BJ (cell line): ENCODE results near the gene USP48. TPM values are rescaled to one million over a fixed set of nuclear protein-coding genes. Genes with fewer than 3 reads are reported as not detected.

Source experiments
- CTCF ChIA-PET: fragments of 350-600 bp; formaldehyde crosslinking; extraction: SDS; loops from one replicate; lab custom pipeline; 2021; ENCODE audit warnings: antibody characterized with exemption, inconsistent platforms; lab: Yijun Ruan, JAX
- POLR2A ChIA-PET: fragments of 300-600 bp; sonication (Branson Sonifier 250); formaldehyde crosslinking; extraction: SDS; loops from one replicate; lab custom pipeline; 2021; ENCODE audit warnings: antibody characterized with exemption; lab: Charles Lee
- DNase-seq: peaks from one replicate; pipeline ENCODE4 v3.0.0-alpha.2; 2011; ENCODE audit warnings: low read depth
- H3K27me3 ChIP-seq: 2 replicates; pipeline ENCODE4 v1.6.0; 2011; ENCODE audit warnings: low read length; ENCODE audit not compliant: control insufficient read depth, insufficient read depth
- H3K36me3 ChIP-seq: 2 replicates; pipeline ENCODE4 v1.5.1; 2011; ENCODE audit warnings: low read length; ENCODE audit not compliant: control insufficient read depth, insufficient read depth
- H3K4me3 ChIP-seq: 2 replicates; pipeline ENCODE4 v1.5.1; 2011; ENCODE audit warnings: low read depth, mild to moderate bottlenecking, control low read depth, low read length
- polyA plus RNA-seq: library from polyadenylated mRNA; depleted of rRNA; stranded (reverse); fragments of >200 nt; gene quantifications from 2 replicates; pipeline ENCODE4 v1.2.3, GENCODE V29; 2011
- TF ChIP-seq, protein P1 (sequence below): IDR thresholded peaks from 2 replicates; pipeline ENCODE4 v1.5.1; 2011; ENCODE audit warnings: low read depth, mild to moderate bottlenecking, control low read depth, inconsistent platforms, low read length, moderate library complexity; ENCODE audit not compliant: insufficient read depth

The USP48 gene
- polyA plus RNA-seq, 1 experiment: 10.8 TPM

DNA sequence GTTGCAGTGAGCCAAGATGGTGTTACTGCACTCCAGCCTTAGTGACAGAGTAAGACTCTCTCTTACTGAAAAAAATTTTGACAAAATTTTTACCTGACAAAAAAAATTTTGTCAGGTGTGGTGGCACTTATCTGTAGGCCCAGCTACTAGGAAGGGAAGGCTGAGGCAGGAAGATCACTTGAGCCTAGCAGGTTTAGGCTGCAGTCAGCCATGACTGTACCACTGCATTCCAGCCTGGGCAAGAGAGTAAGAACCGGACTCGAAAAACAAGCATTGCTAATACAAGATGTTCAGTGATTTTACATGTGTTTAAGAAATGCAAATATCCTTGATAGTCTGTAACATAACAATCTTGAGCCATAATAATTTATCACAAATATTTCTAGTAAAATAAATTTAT, 46.9 kb downstream of the USP48 start:
- POLR2A ChIA-PET: no interaction called here
- TF ChIP-seq, protein P1, sequence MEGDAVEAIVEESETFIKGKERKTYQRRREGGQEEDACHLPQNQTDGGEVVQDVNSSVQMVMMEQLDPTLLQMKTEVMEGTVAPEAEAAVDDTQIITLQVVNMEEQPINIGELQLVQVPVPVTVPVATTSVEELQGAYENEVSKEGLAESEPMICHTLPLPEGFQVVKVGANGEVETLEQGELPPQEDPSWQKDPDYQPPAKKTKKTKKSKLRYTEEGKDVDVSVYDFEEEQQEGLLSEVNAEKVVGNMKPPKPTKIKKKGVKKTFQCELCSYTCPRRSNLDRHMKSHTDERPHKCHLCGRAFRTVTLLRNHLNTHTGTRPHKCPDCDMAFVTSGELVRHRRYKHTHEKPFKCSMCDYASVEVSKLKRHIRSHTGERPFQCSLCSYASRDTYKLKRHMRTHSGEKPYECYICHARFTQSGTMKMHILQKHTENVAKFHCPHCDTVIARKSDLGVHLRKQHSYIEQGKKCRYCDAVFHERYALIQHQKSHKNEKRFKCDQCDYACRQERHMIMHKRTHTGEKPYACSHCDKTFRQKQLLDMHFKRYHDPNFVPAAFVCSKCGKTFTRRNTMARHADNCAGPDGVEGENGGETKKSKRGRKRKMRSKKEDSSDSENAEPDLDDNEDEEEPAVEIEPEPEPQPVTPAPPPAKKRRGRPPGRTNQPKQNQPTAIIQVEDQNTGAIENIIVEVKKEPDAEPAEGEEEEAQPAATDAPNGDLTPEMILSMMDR: no peak
- DNase-seq: no peak
- Histone ChIP-seq H3K27me3 (no peaks in the 10 kb centered on the region), H3K4me3 (no peak overlapping the region), H3K36me3 (peaks cover 3% of the 10 kb centered on the region)
- CTCF ChIA-PET: no interaction called here

GRCh38 chr1:21734526-21734925, 48.4 kb downstream of the USP48 start:
- ChIA-PET POLR2A (no interaction called here), CTCF (interaction anchor here (0.6 to 1.0 kb wide), 3 partner anchors 20 to 1339 kb away, joined by 3 read pairs; no protein-coding TSS in a partner anchor)

GRCh38 chr1:21732664-21733063, 50.3 kb downstream of the USP48 start:
- DNase-seq: no peak
- Histone ChIP-seq H3K27me3 (no peaks in the 10 kb centered on the region), H3K36me3 (peaks cover 3% of the 10 kb centered on the region), H3K4me3 (no peak overlapping the region)
- POLR2A ChIA-PET: no interaction called here
- TF ChIP-seq, protein P1: no peak
- CTCF ChIA-PET: no interaction called here

More at GRCh38 chr1:21734526-21734925, 48.4 kb downstream of the USP48 start:
- TF ChIP-seq, protein P1: no peak
- Histone ChIP-seq H3K27me3 (no peaks in the 10 kb centered on the region), H3K36me3 (peaks cover 3% of the 10 kb centered on the region), H3K4me3 (no peak overlapping the region)
- DNase-seq: no peak

GRCh38 chr1:21725748-21726392, 57.1 kb downstream of the USP48 start:
- Histone ChIP-seq H3K27me3 (no peaks in the 10 kb centered on the region), H3K4me3 (no peak overlapping the region), H3K36me3 (peaks cover under 1% of the 10 kb centered on the region)
- CTCF ChIA-PET: interaction anchor here (1.3 kb wide), 2 partner anchors 11 to 20 kb away, joined by 3 read pairs; no protein-coding TSS in a partner anchor
- TF ChIP-seq, protein P1: no peak
- DNase-seq: no peak
- POLR2A ChIA-PET: no interaction called here

DNA sequence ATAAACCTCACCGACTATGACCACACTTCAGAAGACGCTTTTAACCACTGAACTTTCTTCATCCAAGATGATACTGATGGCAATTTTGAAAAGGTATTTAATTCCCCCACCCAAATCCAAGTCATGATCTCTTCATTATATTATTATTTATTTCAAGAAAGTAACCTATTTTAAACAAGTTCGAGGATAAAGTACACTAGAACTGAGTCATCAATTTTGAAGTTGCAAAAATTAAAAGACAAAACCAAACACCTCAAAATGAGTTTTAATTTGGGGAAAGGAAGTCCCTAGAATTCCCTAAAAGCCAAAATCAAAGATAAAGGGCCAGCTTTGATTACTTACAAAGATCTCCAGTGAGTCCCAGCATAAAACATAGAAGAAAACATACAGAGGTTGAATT, 58.4 kb downstream of the USP48 start:
- TF ChIP-seq, protein P1: no peak
- H3K36me3 ChIP-seq: peaks cover 3% of the 10 kb centered on the region
- ChIA-PET POLR2A (no interaction called here), CTCF (no interaction called here)
- no peak for DNase-seq
- H3K4me3 ChIP-seq: no peak overlapping the region
- no peaks in the 10 kb centered on the region for H3K27me3 ChIP-seq
